Measurements from ENCODE around the gene RANBP3L.

Gene RANBP3L

DNA sequence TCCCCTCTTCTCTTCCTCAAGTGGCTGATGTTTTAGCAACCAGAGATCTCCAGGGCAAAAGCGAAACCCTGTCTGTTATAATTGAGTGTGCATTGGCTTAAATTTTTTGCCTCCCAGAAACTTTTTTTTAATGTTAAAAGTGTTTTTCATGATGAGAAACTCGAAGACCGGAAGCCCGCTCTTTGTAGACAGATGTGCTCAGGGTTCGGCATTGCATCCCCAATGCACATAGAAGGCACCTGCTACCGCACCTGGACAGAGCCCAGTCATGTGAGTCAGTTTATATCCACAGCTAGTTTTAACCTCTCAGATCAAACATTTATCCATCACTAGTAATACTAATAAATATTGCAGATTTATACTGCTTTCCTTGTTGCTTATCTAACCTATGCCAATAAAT lies 40.5 kb downstream of the RANBP3L start:
- Histone ChIP-seq H3K27me3 (ENCODE audit: low read length) (no peaks in the 10 kb centered on the region), H3K79me2 (ENCODE audit: insufficient read depth, low read length) (no peaks in the 10 kb centered on the region), H3K4me2 (ENCODE audit: low read depth, low read length, poor library complexity, severe bottlenecking) (no peak overlapping the region), H2AFZ (ENCODE audit: low read depth, low read length, severe bottlenecking) (no peak overlapping the region), H3K27ac (ENCODE audit: low read depth, low read length) (no peak overlapping the region), H3K9me3 (ENCODE audit: insufficient read depth, low read length) (no peaks in the 10 kb centered on the region), H4K20me1 (ENCODE audit: low read depth, low read length) (no peaks in the 10 kb centered on the region), H3F3A (ENCODE audit: insufficient read depth) (no peaks in the 10 kb centered on the region), H3K36me3 (ENCODE audit: low read length) (no peaks in the 10 kb centered on the region), H3K9me2 (replicated peaks; ENCODE audit: insufficient read depth, low read length) (no peaks in the 10 kb centered on the region), H3K4me3 (ENCODE audit: insufficient read depth, low read length, poor library complexity, severe bottlenecking) (no peak overlapping the region), H3K9ac (ENCODE audit: low read length) (no peak overlapping the region)
- TF ChIP-seq EZH2phosphoT487 (conservative IDR thresholded peaks at IDR 0.05; ENCODE audit: low read length): no peak
- TF ChIP-seq, protein P1, sequence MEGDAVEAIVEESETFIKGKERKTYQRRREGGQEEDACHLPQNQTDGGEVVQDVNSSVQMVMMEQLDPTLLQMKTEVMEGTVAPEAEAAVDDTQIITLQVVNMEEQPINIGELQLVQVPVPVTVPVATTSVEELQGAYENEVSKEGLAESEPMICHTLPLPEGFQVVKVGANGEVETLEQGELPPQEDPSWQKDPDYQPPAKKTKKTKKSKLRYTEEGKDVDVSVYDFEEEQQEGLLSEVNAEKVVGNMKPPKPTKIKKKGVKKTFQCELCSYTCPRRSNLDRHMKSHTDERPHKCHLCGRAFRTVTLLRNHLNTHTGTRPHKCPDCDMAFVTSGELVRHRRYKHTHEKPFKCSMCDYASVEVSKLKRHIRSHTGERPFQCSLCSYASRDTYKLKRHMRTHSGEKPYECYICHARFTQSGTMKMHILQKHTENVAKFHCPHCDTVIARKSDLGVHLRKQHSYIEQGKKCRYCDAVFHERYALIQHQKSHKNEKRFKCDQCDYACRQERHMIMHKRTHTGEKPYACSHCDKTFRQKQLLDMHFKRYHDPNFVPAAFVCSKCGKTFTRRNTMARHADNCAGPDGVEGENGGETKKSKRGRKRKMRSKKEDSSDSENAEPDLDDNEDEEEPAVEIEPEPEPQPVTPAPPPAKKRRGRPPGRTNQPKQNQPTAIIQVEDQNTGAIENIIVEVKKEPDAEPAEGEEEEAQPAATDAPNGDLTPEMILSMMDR (IDR thresholded peaks at IDR 0.05; ENCODE audit: insufficient read depth, low read length, poor library complexity, severe bottlenecking): no peak

- Histone ChIP-seq H3K36me3 (ENCODE audit: low read length) (no peaks in the 10 kb centered on the region), H3K9me2 (replicated peaks; ENCODE audit: insufficient read depth, low read length) (no peaks in the 10 kb centered on the region), H3F3A (ENCODE audit: insufficient read depth) (no peaks in the 10 kb centered on the region), H3K79me2 (ENCODE audit: insufficient read depth, low read length) (no peaks in the 10 kb centered on the region), H3K4me3 (ENCODE audit: insufficient read depth, low read length, poor library complexity, severe bottlenecking) (no peak overlapping the region), H3K4me2 (ENCODE audit: low read depth, low read length, poor library complexity, severe bottlenecking) (no peak overlapping the region), H3K27ac (ENCODE audit: low read depth, low read length) (no peak overlapping the region), H3K27me3 (ENCODE audit: low read length) (no peaks in the 10 kb centered on the region), H3K9ac (ENCODE audit: low read length) (no peak overlapping the region), H2AFZ (ENCODE audit: low read depth, low read length, severe bottlenecking) (no peak overlapping the region), H4K20me1 (ENCODE audit: low read depth, low read length) (no peaks in the 10 kb centered on the region), H3K9me3 (ENCODE audit: insufficient read depth, low read length) (no peaks in the 10 kb centered on the region)
- TF ChIP-seq EZH2phosphoT487 (conservative IDR thresholded peaks at IDR 0.05; ENCODE audit: low read length): no peak
- TF ChIP-seq, protein P1 (IDR thresholded peaks at IDR 0.05; ENCODE audit: insufficient read depth, low read length, poor library complexity, severe bottlenecking): no peak
Observed at GRCh38 chr5:36253575-36253974, 48.1 kb downstream of the RANBP3L start.

DNA sequence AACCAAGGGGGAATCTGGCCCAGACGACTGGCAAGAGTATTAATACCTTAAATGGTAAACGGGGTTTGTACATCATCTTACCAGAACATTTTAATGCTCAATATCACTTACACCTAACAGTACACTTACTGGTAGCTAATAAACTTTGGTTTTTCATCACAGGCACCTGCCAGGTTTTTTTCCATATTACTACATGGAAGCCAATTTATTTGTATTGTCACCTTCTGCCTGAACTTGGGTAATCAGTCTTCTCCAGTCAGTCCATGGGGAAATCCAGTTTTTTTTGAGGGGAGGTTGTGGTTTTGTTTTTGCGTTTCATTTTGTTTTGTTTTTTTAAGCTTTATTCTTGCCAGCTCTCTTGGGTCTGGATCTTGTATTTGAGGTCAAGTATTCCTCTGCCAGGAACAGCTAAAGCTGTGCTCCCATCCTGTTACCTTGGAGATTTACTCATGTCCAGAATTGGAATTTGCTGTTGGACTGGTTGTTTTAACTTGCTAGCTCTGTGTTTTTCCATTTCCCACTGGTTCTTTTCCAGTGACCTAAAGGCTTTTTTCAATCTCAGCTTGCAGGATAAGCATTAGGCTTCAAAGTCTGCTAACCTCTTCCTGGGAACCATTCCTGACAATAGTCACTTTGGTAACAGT lies 48.9 kb downstream of the RANBP3L start:
- no peaks in the 10 kb centered on the region for H4K20me1 ChIP-seq (ENCODE audit: low read depth, low read length)
- H3K9me3 ChIP-seq (ENCODE audit: insufficient read depth, low read length): no peaks in the 10 kb centered on the region
- no peak overlapping the region for H3K4me2 ChIP-seq (ENCODE audit: low read depth, low read length, poor library complexity, severe bottlenecking)
- H3F3A ChIP-seq (ENCODE audit: insufficient read depth): no peaks in the 10 kb centered on the region
- H3K36me3 ChIP-seq (ENCODE audit: low read length): no peaks in the 10 kb centered on the region
- H2AFZ ChIP-seq (ENCODE audit: low read depth, low read length, severe bottlenecking): no peak overlapping the region
- H3K27ac ChIP-seq (ENCODE audit: low read depth, low read length): no peak overlapping the region
- no peaks in the 10 kb centered on the region for H3K9me2 ChIP-seq (replicated peaks; ENCODE audit: insufficient read depth, low read length)
- TF ChIP-seq, protein P1 (IDR thresholded peaks at IDR 0.05; ENCODE audit: insufficient read depth, low read length, poor library complexity, severe bottlenecking): no peak
- TF ChIP-seq EZH2phosphoT487 (conservative IDR thresholded peaks at IDR 0.05; ENCODE audit: low read length): no peak
- no peak overlapping the region for H3K9ac ChIP-seq (ENCODE audit: low read length)
- no peak overlapping the region for H3K4me3 ChIP-seq (ENCODE audit: insufficient read depth, low read length, poor library complexity, severe bottlenecking)
- H3K79me2 ChIP-seq (ENCODE audit: insufficient read depth, low read length): no peaks in the 10 kb centered on the region
- no peaks in the 10 kb centered on the region for H3K27me3 ChIP-seq (ENCODE audit: low read length)

All from SU-DHL-6 (cell line).